Activated effector memory CD4-positive, alpha-beta T cell treated with anti-CD3 and anti-CD28 coated beads, Interleukin-2, amount 50 U/mL, for 16 hours (primary cell): Measurements from ENCODE around the gene MAGEA2B.
"Not testable (repeated sequence)": the region's sequence is repeated elsewhere in the genome, so short reads cannot be mapped to it uniquely, and the experiment has no call there.

ENCODE experiments used
- DNase-seq: peaks from one replicate; pipeline ENCODE4 v3.0.0-alpha.2; 2020

MAGEA2B gene

DNA sequence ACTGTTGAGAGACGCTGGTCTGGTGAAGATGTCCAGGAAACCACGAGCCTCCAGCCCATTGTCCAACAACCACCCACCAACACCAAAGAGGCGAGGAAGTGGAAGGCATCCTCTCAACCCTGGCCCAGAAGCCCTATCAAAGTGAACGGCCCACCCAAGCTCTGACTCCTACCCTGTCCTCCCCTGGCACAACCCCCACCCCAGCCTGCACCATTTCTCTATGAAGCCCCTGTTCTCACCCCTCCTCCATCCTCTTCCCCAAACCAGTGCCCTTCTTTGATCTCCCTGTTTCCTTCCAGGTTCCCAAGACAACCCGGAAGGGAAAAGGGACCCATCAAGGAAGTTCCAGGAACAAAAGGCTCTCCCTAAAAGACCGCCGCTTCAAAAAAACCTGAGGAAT lies 45.1 kb downstream of the MAGEA2B start:
- not testable (repeated sequence) for DNase-seq

DNA sequence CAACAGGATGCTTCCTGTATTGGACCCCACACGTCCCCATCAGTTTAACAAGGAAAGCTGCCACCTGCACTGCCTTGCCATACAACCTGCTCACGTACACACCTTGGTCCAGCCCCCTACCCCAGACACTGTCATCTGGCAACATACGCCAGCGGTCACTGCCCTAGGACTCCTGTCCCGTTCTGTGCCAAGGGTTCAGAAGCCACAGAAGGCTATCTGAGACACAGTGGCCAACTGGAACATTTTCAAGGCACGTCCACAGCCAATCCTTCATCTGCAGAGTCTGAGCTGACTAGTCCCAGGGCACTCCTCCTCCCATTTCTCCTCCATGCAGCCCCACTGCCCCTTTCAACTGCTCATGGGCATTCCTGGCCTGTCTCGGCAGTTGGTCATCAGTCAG lies 47.2 kb downstream of the MAGEA2B start:
- DNase-seq: not testable (repeated sequence)

DNA sequence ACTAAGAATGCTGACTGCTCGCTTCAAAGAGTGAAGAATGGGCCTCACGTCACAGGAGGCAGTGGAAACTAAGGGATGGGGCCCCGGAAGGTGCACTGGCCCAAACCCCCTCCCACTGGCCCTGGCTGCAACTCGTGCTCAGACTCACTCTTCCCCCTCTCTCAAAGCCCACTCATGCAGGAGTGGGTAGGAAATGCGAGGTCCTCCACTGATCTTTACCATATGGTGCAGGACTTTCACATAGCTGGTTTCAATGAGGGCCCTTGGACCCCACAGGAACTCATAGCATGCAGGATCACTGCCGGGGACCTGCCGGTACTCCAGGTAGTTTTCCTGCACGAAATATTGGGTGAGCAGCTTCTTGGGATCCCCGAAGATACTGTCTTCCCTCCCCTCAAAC lies 52.1 kb downstream of the MAGEA2B start:
- not testable (repeated sequence) for DNase-seq
